DMS53 treated with DMSO at 0.1 percent for 48 hours (cell line): ENCODE data around the gene OR52N1.

Experiments used
- DNase-seq: peaks from one replicate; lab custom pipeline; 2025; ENCODE audit not compliant: unreplicated experiment; lab: John Stamatoyannopoulos, UW

The OR52N1 gene

DNA sequence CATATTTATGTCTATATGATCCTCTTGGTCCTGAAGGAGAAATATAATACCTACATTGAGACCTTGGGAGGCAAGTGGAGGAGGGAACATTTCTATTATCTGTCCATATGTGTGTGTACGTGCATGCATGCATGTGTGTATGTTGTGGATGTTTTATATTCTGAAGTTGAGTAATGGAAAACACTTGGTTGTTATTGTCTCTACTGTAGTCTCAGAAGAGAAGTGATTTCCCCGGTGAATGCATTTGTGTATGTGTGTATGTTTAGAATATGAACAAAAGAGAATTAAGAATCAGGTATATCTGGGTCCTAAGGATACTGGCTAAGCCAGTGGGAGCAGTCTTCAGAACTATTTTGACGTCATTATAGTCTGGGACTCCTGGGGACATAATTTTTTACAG, at the start of gene OR52N1:
OR52N1 (minus strand) TSS at position 101 of the 400 bp plus-strand sequence. CDS start 2,449 bp downstream, outside the sequence.
- DNase-seq = no peak

DNA sequence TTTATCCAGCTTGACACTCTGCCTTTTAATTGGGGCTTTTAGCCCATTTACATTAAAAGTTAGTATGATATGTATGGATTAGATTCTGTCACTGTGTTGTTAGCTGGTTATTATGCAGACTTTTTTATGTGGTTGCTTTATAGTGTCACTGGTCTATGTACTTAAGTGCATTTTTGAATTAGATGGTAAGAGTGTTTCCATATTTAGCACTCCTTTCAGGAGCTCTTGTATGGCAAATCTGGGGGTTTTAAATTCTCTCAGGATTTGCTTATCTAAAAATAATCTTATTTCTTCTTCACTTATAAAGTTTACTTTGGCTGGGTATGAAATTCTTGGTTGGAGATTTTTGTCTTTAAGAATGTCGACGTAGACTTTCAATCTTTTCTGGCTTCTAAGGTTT, 46.6 kb upstream of the OR52N1 start:
- DNase-seq = no peak

DNA sequence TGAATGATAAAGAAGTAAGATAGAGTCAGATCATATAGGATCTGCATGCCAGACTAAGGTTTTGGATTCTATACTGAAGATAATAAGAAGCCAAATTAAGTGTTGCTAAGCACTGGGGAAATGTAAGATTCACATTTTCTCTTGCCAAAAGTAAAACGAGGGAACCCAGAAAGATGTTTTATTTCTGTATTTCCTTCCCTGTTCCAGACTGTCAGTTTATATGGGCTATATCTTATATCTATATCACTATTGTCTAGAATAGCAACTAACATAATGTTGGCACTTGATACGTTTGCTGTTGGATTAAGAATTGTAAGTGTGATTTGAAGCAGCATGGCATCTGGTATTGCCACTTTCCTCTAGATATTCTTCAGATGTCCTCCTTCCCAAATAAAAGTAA, 42.4 kb upstream of the OR52N1 start:
- DNase-seq = no peak

DNA sequence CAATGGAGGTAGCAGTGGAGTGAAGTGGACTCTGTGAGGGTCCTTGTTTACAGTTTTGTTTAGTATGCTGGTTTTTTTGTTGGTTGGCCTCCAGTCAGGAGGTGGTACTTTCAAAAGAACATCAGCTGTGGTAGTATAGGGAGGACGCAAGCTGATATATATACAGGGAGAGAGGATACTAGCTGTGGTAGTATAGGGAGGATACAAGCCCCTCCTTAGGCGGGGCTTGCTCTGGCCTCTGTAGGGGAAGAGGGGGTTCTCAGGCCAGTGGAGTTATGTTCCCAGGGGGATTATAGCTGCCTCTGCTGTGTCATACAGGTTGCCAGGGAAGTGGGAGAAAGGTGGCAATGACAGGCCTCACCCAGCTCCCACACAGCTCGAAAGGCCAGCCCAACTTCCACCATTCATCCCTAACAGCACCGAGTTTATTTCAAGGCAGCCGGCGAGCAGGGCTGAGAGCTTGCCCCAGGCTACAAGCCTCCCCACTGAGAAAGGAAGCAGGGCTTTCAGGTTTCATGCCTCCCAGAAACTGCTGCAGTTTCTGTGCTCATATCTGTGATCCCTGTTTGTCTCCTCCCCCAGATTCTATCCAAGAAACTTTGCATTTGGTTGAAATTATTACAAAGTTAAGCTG, 40.2 kb upstream of the OR52N1 start:
- DNase-seq = no peak

DNA sequence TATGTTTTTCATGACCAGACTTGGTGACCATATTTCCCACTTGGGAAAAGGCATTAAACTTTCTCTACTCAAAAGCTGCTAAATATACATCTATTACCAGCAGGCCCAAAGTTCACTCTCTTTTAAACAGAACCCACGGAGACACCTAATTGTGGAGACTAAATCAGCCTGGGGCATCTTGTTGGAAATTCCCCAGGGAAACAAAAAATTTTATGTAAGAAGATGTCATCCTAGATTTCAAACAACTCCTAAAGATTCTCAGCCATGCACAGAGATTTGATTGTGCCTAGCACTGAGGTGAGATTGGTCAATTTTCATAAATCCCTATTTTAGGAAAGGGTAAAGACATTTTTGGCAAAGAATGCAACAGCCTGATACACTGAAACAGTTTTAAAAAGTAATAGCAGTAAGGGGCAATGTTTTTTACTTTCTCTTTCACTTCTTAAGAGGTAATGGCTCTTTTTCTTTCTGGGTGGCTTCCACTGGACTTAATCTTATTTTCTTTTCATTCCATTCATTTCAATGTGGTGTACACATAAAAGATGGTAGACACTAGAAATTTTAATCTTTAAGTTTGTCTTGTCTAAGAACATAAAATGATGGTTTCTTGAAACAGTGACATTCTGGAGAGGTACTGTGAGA, 27.3 kb upstream of the OR52N1 start:
- no peak for DNase-seq

DNA sequence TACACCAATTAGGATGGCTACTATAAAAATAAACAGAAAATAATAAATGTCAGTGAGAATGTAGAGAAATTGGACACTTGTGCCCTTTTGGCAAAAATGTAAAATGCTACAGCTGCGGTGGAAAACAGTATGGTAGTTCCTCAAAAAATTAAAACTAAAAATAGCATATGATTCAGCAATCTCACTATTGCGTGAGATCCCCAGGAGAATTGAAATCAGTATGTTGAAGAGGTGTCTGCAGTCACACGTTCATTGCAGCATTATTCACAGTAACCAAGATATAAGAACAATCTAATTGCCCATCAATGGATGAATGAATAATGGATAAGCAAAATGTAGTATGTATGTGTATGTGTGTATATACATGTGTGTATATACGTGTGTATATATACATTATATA, 24.5 kb upstream of the OR52N1 start:
- DNase-seq = no peak

DNA sequence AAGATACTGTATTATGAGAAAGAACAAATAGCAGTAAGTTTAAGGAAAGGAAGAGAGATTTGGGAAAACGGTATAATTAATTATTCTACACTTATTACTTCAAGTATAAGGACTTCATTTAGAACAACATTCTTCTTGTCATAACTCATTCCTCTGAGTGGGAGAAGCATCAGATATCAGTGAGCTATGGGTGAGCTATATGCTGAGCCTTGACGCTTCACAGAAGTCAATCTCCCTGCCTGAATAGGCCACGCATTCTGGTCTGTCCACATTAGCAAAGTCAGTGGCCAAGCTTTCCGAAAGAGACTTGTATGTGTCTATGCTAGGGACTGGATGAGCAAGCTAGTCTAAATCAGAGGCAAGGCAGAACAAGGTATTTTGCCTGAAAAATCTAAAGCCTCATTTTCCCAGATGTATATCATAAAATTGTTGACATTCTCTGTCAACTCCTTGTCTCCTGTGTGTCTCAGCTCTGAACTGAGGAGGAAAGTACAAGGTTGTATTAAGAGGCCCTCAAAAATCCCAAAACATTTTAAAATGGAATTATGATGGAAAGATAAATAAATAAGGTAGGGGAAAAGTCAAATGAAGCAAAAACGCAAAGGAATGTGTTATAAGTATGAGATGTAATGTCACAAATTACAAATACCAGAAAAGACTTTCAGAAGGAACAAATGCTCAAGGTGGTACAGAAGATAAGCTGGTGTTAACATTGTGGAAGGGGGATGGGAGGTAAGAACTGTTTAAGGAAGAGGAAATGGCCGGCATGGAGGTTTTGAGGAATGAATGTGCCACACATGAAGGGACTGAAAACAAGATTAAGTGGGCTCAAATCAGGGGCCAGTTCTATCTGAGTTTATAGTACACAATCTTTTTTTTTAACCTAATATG, 19.1 kb upstream of the OR52N1 start:
- DNase-seq = no peak

DNA sequence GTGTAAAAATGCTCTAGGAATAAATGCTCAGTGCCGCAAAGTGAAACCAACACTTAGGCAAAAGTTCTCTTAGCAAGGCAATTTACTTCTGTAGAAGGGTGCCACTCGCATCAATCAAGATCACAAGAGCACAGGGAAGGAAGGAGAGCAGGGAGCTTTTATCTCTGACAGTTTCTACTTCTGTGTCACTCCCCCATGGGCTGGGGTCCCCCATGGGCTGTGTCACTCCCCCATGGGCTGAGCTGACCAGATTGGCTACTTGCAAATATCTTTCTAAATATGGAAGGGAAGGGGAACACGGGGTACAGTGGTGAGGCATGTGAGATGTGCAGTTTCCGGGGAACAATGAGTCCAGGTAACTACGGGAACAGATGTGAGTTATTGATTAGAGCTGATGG, 18.1 kb upstream of the OR52N1 start:
- peak; percentile 68 for DNase-seq

DNA sequence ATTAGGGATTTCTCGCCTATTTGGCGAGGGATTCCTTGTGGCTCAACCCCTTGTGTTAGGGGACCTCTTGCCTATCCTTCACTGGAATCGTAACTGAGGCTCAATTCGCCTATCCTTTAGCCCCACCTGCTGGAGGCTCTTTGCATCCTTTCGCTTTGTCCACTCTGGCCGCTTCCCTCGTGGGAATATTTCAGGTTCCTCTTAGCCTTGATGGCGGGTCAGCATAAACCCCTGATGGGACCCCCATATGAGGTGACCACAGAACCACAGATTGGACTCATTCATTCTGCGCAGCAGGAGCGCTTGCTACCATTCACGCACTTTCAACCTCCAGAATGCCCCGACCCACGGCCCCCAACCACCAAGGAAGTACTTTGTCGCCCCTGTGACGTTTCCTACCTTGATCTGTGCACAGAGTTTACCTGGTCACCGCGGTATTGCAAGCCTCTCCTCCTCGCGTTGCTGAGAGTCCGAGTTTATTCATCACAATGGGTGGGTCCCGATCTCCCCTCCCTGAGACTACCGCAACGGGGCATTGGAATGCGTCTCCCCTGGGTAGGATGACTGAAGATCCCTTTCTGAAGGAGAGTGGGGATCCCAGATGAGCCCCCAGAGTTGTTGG, 17.5 kb upstream of the OR52N1 start, which contains the start of gene OR52N2:
OR52N2 (plus strand) TSS at position 425 of the 622 bp plus-strand sequence. CDS start 11,412 bp downstream, outside the sequence.
- DNase-seq = peak; percentile 82

DNA sequence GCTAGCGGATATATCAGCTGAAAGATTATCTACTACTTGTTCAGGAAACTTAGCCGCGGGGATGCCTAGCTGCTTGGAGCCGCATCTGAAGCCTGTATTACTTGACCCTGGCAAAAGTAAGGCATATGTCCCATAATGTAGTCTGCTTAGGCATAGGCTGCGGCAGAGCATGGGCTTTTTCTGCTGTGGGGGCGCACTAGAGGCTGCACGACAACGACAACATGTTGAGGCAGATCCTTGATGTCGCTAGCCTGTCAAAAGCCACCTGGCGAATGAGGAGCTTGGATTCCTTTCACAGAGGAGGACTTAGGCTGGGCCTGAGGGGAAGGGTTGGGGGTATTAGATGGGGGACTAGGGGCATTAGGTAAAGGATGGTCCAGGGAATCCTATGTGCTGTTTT, 16.5 kb upstream of the OR52N1 start:
- DNase-seq = no peak

DNA sequence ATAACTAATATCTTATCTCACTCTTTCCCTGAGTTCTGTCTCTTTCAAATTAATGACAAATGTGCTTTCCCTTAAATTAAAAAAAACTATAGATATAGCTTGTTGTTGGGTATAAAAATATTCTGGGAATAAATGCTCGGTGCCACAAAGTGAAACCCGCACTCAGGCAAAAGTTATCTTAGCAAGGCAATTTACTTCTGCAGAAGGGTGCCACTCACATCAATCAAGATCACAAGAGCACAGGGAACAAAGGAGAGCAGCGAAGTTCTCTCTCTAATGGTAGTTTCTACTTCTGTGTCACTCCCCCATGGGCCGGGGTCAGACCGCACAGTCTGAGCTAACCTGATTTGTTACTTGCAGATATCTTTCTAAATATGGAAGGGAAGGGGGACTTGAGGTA, 12.9 kb upstream of the OR52N1 start:
- DNase-seq = no peak

DNA sequence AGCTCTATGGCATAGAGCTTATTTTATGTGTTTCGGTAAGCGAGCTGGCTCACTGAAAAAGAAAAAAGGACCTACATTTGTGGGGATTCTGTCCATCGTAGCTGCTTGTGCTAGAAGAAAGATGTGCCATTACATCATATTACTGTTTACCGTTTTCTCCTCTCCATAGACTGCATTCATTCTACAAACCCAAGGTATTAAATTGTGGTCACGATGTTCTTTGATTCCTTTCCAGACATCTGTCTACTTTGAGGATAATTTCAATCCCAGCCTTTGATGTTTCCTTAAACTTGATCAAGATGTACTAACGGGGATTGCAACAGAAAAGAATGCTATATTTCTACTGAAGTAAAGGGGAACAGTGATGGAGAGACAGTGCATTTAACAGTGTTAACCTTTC, 5.5 kb upstream of the OR52N1 start:
- no peak for DNase-seq

DNA sequence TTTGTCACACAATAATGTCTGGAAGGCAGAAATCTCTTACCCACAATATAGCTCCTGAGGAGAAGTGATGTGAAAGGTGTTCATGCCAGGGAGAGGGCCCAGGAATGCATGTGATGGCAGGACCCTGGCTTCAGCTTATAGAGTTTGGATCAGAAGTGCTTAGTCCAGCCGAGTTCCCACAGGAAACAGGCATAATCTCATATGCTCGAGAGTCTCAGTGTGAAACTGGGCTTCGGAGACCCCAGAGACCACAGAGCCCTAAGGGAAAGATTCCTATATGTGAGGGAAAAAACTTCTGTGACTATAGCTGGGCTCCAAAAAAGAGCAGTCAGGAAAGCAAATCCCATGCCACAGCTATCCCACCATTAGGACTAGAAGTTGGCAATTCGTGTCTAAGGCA, 7.8 kb downstream of the OR52N1 start, which contains the start of gene OR52N5:
OR52N5 (minus strand) TSS at position 101 of the 400 bp plus-strand sequence. CDS start 4,721 bp downstream, outside the sequence.
- no peak for DNase-seq

DNA sequence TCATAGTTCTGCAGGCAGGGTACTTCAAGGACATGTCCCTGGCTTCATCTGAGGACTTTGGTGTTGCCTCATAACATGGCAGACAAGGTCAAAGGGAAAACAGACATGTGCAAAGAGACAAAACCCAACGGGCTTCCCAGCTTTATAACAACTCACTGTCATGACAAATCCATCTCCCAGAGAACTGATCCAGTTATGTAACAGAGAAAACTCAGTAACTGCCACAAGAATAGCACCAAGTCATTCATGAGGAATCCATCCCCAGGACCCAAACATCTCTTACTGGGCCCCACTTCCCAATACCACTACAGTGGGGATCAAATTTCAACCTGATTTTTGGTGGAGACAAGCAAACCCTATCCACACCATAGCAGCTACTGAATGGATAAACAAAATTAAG, 24.0 kb downstream of the OR52N1 start:
- DNase-seq = no peak

DNA sequence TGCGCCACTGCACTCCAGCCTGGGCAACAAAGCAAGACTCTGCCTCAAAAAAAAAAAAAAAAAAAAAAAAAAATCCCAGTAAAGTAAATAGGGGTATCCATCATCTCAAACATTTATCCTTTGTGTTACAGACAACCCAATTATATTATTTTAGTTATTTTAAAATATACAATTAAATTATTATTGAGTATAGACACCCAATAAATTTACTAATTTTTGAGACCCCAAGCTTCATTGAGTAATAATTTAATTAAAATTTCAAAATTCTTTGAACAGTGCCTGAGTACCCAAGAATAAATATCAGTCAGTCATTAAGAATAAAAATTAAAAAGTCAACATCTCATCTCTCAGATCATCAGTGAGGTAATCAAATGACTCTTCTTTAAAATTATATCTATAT, 37.1 kb downstream of the OR52N1 start, which contains the start of gene OR52N4:
OR52N4 (plus strand) TSS at position 301 of the 400 bp plus-strand sequence. CDS start 498 bp downstream, outside the sequence.
- DNase-seq = no peak

DNA sequence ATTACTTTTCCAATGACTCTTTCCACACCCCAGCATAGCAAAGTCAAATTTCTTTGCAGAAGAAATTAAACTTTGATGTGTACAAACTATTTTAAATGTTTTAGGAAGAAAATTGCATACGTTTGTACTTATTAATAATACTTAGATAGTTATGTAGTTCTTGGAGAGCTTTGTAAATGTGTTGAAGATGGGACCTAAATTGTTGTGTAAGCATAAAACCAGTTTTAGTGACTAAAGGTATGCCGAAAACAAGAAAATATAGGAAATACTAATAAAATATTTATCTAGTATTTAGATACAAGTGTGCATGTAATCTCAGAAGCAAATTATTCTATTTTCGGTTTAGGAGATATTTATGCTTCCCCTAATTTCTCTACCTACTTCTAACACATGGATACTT, 41.2 kb downstream of the OR52N1 start:
- DNase-seq = no peak

DNA sequence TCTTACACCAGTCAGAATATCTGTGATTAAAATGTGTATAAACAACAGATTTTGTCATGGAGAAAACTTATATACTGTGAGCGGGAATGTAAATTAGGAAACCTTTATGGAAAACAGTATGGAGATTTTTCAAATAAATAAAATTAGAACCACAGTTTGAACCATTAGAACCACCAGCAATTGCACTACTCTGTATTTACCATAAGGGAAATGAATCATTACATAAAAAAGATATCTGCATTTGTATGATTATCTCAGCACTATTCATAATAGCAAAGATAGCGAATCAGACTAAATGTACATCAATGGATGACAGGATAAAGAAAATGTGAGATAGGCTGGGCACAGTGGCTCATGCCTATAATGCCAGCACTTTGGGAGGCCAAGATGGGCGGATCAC, 44.5 kb downstream of the OR52N1 start:
- no peak for DNase-seq

DNA sequence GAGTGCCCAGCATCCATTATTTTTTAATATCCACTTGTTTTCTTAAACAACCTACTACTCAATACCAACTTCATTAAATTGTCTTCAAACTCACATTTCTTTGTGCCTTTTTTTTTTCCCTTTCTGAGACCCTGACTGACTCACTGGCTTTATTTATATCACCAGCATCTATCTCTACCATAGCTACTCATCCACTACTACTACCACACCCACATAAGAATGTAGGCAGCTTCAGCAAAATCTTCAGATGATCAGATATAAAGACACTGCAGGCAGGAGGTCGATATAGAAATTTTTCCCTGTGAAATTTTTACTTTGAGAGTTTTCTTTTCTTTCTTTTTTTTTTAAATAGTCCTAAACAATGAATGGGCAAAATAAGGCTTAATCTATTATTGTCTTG, 52.6 kb downstream of the OR52N1 start:
- no peak for DNase-seq

DNA sequence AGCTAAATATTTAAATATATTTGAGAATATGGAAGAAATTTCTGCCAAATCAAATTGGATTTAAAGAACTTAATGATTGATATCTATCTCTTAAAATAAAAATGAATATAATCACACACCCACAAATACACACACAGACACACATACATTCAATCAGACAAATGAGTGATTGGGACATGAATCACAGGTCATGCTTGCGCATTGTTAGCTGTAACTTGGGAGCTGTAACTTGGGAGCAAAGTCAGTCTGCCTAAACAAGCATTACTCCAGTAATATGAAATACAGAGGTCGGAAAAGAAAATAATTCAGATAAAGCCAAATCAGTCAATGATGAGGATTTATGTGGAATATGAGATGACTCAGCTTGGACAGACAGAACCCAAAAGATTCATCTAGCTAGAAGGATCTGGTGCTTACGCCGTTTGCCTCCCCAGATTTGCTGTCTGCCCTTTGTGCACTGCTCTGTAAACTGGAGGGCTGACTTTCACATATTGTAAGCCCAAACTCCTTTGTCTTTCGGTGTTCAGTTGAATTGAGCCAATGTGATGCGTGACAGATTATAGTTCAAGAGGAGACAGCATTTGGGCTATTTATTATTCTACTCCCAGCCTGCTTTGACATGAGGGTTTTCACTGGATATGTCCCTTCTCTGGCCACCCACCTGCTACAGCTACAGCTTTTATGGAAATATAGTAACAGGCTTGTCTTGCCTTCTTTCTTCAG, 53.2 kb downstream of the OR52N1 start:
- DNase-seq = no peak

DNA sequence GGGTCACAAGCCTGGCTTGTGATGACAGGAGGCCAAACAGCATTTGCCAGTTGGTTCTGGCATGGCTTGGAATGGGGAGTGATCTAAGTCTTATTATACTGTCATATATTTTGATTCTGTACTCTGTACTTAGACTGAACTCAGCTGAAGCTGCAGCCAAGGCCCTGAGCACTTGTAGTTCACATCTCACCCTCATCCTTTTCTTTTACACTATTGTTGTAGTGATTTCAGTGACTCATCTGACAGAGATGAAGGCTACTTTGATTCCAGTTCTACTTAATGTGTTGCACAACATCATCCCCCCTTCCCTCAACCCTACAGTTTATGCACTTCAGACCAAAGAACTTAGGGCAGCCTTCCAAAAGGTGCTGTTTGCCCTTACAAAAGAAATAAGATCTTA, 54.0 kb downstream of the OR52N1 start:
- DNase-seq = no peak
